ENCODE measurements around the gene SLC6A19.
"Not testable (repeated sequence)": the region's sequence is repeated elsewhere in the genome, so short reads cannot be mapped to it uniquely, and the experiment has no call there.

Gene SLC6A19

DNA sequence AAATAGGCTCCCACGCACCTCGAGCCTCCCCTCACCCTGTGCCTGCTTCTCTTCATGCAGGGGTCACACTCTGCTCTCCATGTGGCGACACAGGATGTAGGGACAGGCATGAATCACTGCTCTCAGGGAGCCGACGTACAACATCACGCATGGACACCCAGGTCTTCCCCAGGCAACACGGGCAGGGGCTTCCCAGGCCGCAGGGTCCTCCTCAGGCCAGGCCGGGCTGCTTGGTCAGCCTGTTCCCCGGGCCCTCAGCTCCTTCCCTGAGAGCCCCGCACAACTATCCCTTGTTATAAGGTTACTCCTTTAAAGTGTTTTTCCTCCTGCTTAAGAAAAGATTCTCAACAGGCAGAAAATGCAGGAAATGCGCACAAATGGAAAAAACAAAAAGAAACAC, 24.8 kb downstream of the SLC6A19 start:
- DNase-seq, result no peak

GRCh38 chr5:1226839-1227581, 25.6 kb downstream of the SLC6A19 start:
- DNase-seq, result no peak

GRCh38 chr5:1227667-1228066, 26.3 kb downstream of the SLC6A19 start:
- DNase-seq, result no peak

GRCh38 chr5:1228120-1228519, 26.7 kb downstream of the SLC6A19 start:
- no peak for DNase-seq

GRCh38 chr5:1229023-1229422, 27.6 kb downstream of the SLC6A19 start:
- not testable (repeated sequence) for DNase-seq

- DNase-seq, result no peak
These were observed 28.4 kb downstream of the SLC6A19 start for GRCh38 chr5:1229822-1230221.

DNA sequence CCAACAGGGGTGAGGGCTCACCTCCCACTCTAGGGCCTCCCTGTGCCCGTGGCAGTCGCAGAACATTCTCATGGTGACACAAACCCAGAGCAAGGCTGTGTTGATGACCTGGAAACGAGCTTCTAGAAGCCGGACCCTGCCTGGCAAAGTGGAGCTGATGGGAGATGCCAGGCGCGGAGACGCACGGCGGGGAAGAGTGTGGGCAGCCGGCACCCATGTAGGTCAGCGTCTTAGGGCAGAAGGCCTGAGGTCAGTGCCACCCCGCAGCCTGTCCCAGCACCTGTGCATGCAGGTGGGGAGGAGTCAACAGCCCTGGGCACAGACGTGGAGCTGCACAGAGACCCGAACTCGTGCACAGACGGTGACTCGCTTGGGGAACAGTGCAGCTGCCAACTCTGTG, 29.2 kb downstream of the SLC6A19 start:
- DNase-seq, result no peak

DNA sequence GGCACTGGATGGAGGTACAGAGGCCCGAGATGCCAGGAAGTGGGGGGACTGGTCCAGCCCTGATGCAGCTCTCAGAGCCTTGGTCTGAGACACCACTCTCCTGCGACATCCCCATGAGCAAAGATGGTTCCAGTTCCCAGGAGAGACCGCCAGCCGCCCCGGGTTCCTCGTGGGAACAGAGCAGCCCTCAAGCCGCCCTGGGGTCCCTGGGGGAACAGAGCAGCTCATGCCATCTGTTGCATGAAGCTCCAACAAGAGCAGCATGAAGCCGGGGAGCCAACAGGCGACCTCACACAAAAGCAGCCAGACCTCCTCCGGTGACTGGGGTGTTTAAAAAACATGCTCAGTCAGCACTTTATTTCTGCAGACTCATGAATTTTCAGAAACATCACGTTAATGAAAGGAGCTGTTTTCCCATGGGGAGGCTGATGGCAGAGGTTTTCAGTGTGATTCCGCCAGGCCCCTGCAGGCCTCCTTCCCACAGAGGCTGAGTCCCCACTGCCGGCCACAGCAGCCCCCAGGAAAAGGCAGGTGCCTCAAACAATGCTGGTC, 30.0 kb downstream of the SLC6A19 start:
- no peak for DNase-seq

- no peak for DNase-seq
These were observed 31.4 kb downstream of the SLC6A19 start for GRCh38 chr5:1232780-1233179.

DNA sequence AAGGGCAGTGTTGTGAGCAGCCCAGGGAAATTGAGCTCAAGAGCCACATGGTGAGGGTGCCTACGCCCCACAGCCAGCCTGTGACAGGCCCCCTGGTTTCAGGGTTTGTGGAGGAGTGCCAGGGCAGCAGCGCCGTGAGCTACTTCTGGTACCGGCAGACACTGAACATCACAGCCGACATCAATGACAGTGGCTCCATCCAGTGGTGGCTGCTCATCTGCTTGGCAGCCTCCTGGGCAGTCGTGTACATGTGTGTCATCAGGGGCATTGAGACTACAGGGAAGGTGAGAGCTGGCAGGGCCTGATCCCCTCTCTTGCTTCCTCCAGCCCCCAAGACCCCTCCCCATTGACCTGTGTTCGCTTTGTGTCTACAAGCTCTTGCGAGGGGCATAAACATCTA, 34.0 kb downstream of the SLC6A19 start:
- DNase-seq, result no peak

DNA sequence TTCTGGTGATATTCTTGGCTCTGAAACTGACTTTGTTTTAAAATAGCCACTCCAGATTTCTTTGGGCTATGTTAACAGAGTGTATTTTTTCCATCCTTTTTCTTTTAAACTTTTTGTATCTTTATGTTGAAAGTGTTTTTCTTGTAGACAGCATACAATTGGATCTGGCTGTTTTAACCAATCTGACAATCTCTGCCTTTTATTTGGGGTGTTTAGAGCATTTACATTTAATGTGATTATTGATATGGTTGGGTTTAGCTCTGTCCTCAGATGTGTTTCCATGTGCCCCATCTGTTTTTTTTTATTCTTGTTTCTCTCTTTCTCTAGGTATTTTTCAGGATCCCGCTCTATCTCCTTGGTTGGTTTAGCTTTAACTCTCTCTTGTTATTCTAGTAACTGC, 34.4 kb downstream of the SLC6A19 start:
- no peak for DNase-seq

GRCh38 chr5:1239505-1240251, 38.3 kb downstream of the SLC6A19 start:
- no peak for DNase-seq

- no peak for DNase-seq
These were observed 39.3 kb downstream of the SLC6A19 start for GRCh38 chr5:1240496-1241260.

DNA sequence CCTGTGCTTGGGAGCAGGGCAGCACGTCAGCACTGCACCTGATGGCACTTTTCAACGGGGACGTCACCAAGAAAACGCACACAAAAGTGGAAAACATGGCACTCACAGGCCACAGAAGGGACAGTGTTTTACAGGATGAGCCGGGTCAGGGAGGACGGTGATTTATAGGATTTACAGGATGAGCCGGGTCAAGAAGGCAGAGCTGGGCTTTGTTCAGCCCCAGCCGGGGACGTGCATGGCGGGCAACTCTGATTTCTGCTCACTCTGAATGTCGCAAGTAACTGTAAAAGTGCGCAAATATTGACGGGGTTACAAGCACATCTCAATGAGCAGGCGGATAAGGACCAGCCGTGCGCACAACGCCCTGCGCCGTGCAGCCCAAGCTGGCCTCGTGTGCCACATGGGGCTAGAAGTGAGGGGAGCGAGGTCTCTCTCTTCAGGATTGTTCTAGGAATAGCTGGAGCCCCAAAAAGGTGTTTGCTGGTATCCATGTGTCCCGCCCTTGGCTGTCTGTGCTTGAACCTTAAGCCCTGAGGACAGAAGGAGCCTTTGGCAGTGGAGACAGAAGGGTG, 40.2 kb downstream of the SLC6A19 start:
- no peak for DNase-seq

DNA sequence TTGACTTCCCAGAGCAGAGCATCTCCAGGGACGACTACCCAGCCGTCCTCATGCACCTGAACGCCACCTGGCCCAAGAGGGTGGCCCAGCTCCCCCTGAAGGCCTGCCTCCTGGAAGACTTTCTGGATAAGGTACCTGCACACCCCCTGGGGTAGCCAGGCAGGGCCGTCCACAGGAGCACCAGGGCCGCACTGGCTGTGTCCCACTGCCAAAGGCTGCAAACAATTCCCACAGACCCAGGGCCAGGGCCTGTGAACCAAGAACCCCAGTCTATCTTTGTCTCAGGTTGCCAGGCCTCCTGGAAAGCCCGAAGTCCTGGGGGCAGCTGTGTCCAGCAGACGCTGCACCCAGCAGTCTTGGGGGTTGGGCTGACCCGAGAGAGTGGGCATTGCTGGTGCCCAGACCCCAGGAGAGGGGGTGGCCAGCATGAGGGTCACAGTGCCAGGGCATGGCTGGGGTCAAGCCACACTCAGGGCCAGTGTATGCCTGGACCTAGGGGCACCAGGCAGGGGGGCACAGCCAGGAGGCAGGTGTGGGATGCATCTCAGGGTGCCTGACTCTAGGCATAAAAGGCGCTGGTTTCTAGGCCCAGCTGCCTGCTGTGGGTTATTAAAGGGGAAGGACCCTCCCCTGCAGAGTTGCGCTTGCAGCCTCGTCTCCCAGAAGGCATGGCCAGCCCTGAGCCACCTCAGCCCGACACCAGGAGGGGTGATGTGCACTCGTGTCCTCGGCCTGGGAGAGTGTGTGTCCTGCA, 41.5 kb downstream of the SLC6A19 start:
- DNase-seq, result no peak

- DNase-seq, result no peak
These were observed 42.2 kb downstream of the SLC6A19 start for GRCh38 chr5:1243487-1244130.

DNA sequence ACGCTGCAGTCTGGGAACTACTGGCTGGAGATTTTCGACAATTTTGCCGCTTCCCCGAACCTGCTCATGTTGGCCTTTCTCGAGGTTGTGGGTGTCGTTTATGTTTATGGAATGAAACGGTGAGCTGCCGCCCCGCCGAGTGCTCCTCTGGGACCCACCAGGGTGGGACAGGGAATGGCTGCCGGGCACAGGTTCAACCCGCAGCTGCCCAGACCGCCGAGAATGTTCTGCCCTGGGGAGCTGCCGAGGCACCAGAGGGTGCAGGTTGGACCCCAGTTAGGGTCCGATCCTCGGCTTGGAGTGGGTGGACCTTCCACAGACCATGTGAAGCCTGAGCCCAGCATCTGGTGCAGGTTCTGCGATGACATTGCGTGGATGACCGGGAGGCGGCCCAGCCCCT, 42.9 kb downstream of the SLC6A19 start:
- no peak for DNase-seq

DNA sequence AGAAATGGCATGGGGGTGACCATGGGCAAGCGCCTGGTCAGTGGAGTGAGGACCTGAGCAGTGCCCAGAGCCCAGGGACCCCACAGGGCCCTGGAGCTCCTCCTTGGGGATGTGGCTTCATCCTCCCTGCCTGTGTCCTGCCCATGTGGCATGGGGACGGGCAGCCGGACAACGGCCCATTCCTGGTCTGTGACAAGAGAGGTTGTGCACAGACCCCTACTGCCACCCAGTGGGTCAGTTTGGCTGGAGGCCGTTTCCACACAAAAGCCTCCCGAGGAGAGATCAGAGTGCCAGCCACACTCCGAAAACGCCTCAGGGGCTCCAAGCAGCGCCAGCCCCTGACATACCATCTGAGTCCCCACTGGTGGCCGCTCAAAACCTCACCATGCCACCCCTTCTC, 43.6 kb downstream of the SLC6A19 start:
- no peak for DNase-seq

DNA sequence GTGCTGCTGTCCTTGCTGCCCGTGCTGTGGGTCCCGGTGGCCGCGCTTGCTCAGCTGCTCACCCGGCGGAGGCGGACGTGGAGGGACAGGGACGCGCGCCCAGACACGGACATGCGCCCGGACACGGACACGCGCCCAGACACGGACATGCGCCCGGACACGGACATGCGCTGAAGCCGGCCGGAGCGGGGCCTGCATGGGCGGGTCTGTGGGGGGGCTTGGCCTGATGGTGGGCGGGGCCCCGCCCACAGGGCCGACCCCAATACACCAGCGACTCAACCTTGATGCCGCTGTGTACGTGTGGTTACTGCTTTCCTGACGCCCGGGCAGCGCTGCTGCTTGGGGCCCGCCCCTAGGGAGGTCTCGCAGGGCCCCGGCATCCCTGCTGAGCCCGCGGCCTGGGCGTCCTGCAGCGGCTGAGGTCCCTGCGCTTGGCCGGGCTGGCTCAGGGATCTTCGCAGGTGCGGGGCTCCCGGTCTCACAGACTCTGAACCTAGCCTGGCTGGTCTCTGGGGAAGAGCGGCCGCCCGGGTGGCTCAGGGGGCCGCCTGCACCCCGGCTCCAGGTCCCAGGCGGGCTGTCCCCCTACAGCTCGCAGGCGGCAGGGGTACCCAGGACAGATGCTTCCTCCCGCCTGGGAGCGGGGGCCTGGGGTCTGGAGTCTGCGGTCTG, 44.6 kb downstream of the SLC6A19 start:
- no peak for DNase-seq

DNA sequence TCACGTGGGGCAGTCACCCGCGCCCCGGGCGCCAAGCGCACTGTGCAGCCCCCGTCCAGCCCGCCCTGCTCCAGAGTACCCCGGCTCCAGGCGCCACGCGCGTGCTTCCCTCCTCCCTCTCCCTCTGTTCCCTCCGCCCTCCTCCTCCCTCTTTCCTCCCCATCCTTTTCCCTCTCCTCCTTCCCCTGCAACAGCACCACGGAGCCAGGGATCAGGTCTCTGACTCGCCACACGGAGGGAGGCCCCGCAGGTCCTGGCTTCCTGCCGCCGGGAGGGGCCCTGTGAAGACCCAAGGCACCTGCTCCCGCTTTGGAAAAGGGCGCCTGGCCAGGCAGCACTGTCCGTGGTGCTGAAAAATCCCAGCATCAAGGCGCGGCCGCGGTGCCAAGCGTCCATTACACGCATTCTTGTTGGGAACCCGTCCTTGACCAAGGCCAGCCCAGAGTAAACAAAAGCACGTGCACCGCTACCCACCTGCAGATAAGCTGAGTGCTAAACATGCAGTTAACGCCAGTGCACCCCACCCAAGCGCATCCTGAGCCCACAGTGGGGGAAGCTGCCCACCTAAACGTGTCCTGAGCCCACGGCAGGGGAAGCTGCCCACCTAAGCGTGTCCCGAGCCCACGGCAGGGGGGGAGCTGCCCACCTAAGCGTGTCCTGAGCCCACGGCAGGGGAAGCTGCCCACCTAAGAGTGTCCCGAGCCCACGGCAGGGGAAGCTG, 45.5 kb downstream of the SLC6A19 start:
- no peak for DNase-seq

DNA sequence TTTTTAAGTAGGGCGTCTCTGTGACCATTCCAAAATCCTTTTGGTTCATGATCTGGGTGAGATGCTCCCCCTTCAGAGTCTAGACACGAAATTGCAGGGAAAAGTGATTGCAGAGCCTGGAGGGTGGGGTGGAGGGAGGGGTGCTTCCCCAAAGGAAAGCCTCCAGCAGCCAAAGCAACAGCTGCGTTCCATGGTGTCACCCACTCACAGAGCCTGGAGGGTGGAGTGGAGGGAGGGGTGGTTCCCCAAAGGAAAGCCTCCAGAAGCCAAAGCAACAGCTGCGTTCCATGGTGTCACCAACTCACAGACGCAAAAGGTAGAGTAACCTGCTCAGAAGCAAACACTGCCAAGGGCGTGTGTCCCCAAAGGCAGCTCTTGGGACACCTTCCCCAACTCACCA, 46.4 kb downstream of the SLC6A19 start:
- no peak for DNase-seq
